Osteoblast (primary cell): ENCODE measurements around the gene ZGLP1. TPM values are rescaled to one million over a fixed set of nuclear protein-coding genes. Genes with fewer than 3 reads are reported as not detected.
A peak's percentile ranks its signal among the peaks of the same experiment; 100 is the strongest.

Experiments
- DNase-seq: peaks from one replicate; pipeline ENCODE4 v3.0.0; 2011; ENCODE audit warnings: low spot score, mixed read lengths; ENCODE audit not compliant: insufficient read length; ENCODE audit errors: missing footprints
- H2AFZ ChIP-seq: 2 replicates; pipeline ENCODE4 v1.6.0; 2011; ENCODE audit warnings: mild to moderate bottlenecking, low read length
- H3K27ac ChIP-seq: 2 replicates; pipeline ENCODE4 v1.5.1; 2011; ENCODE audit warnings: mild to moderate bottlenecking, low read depth, low read length, moderate library complexity
- H3K27me3 ChIP-seq: 2 replicates; pipeline ENCODE4 v1.6.0; 2012; ENCODE audit warnings: mild to moderate bottlenecking, control low read depth, inconsistent platforms, low read length, moderate library complexity; ENCODE audit not compliant: insufficient read depth
- H3K36me3 ChIP-seq: 2 replicates; pipeline ENCODE4 v1.5.1; 2011; ENCODE audit warnings: mild to moderate bottlenecking, low read length, control low read depth, moderate library complexity; ENCODE audit not compliant: insufficient read depth
- H3K4me1 ChIP-seq: 2 replicates; pipeline ENCODE4 v1.5.1; 2011; ENCODE audit warnings: mild to moderate bottlenecking, low read length, control low read depth, moderate library complexity; ENCODE audit not compliant: insufficient read depth
- H3K4me2 ChIP-seq: 2 replicates; pipeline ENCODE4 v1.6.0; 2011; ENCODE audit warnings: mild to moderate bottlenecking, low read length; ENCODE audit not compliant: insufficient read depth
- H3K4me3 ChIP-seq: fragments of 200-600 bp; sonication (generic); 3 replicates; pipeline ENCODE4 v1.5.1; 2012; ENCODE audit warnings: mild to moderate bottlenecking, low read length, inconsistent platforms; ENCODE audit not compliant: insufficient read depth
- H3K79me2 ChIP-seq: 2 replicates; pipeline ENCODE4 v1.6.0; 2012; ENCODE audit warnings: mild to moderate bottlenecking, low read length, control low read depth, inconsistent platforms; ENCODE audit not compliant: insufficient read depth
- H3K9me3 ChIP-seq: 2 replicates; pipeline ENCODE4 v1.5.1; 2011; ENCODE audit warnings: low read depth, low read length, control low read depth
- H4K20me1 ChIP-seq: 2 replicates; pipeline ENCODE4 v1.6.0; 2012; ENCODE audit warnings: mild to moderate bottlenecking, low read length, control low read depth; ENCODE audit not compliant: insufficient read depth
- total RNA-seq: library from RNA; depleted of rRNA; stranded (reverse); fragments of >200 nt; gene quantifications from 2 replicates; pipeline ENCODE4 v1.2.3, GENCODE V29; 2012
- TF ChIP-seq, protein P1 (sequence below): IDR thresholded peaks from 2 replicates; pipeline ENCODE4 v1.5.1; 2011; ENCODE audit warnings: mild to moderate bottlenecking, low read depth, low read length, moderate library complexity; ENCODE audit errors: extremely low read depth

The ZGLP1 gene
- total RNA-seq, 1 donor: 0.72 TPM

DNA sequence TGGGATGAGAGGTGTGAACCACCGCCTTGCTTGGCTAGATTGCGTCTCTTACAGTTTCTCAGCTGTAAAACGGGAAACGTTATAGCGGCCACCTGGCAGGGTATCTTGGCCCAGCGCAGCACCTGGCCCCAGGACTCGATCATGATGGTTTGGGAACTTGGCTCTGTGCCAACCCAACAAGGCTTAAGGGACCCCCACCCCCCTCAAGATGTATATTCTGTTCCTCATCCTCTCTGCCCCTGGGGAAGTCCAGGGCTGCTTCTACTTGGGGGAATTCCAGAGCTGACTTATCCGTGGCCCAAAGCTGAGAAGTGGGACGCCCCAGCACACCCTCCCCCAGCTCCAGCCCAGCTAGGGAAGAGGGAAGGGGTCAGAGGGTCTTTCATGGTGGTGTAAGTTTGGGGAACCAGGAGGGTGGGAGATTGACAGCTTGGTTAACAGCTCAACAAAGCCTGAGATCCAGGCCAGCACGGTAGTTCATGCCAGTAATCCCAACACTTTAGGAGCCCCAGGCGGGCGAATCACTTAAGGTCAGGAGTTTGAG, 38.0 kb downstream of the ZGLP1 start:
- peak; percentile 58 for DNase-seq
- Histone ChIP-seq H3K4me1 (peaks cover 11% of the 10 kb centered on the region), H3K4me2 (peak overlapping the region; percentile 74), H3K36me3 (no peaks in the 10 kb centered on the region), H3K27ac (no peak overlapping the region), H2AFZ (peak overlapping the region; percentile 25), H3K9me3 (no peaks in the 10 kb centered on the region), H4K20me1 (no peaks in the 10 kb centered on the region), H3K27me3 (no peaks in the 10 kb centered on the region), H3K4me3 (peak overlapping the region; percentile 66), H3K79me2 (no peaks in the 10 kb centered on the region)
- TF ChIP-seq, protein P1, sequence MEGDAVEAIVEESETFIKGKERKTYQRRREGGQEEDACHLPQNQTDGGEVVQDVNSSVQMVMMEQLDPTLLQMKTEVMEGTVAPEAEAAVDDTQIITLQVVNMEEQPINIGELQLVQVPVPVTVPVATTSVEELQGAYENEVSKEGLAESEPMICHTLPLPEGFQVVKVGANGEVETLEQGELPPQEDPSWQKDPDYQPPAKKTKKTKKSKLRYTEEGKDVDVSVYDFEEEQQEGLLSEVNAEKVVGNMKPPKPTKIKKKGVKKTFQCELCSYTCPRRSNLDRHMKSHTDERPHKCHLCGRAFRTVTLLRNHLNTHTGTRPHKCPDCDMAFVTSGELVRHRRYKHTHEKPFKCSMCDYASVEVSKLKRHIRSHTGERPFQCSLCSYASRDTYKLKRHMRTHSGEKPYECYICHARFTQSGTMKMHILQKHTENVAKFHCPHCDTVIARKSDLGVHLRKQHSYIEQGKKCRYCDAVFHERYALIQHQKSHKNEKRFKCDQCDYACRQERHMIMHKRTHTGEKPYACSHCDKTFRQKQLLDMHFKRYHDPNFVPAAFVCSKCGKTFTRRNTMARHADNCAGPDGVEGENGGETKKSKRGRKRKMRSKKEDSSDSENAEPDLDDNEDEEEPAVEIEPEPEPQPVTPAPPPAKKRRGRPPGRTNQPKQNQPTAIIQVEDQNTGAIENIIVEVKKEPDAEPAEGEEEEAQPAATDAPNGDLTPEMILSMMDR: no peak

DNA sequence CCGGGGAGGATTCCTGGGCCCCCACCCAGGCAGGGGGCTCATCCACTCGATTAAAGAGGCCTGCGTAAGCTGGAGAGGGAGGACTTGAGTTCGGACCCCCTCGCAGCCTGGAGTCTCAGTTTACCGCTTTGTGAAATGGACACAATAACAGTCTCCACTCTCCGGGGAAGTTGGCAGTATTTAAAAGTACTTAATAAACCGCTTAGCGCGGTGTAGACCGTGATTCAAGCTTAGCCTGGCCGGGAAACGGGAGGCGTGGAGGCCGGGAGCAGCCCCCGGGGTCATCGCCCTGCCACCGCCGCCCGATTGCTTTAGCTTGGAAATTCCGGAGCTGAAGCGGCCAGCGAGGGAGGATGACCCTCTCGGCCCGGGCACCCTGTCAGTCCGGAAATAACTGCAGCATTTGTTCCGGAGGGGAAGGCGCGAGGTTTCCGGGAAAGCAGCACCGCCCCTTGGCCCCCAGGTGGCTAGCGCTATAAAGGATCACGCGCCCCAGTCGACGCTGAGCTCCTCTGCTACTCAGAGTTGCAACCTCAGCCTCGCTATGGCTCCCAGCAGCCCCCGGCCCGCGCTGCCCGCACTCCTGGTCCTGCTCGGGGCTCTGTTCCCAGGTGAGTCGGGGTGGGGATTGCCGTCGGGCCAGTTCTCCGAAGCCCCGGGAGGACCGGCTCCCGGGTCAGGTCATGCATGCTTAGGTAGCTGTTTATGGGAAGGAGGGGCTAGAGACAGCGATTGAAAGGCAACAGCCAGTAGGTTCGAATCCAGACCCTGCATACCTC, 38.8 kb downstream of the ZGLP1 start, which contains the start of gene ICAM1:
Gene ICAM1 (plus strand): TSS at position 505 of the 779 bp plus-strand sequence. CDS start 40 bp downstream, at position 545.
- H3K4me3 ChIP-seq: peak within 1 kb of the TSS; percentile 66
- peak within 1 kb of the TSS; percentile 80 for H2AFZ ChIP-seq
- DNase-seq: peak; percentile 76
- H3K79me2 ChIP-seq: no peaks in the 10 kb centered on the region
- no peaks in the 10 kb centered on the region for H3K36me3 ChIP-seq
- H3K27me3 ChIP-seq: no peaks in the 10 kb centered on the region
- H3K9me3 ChIP-seq: no peaks in the 10 kb centered on the region
- no peaks in the 10 kb centered on the region for H4K20me1 ChIP-seq
- peaks cover 11% of the 10 kb centered on the region for H3K4me1 ChIP-seq
- TF ChIP-seq, protein P1: no peak
- peak within 1 kb of the TSS; percentile 74 for H3K4me2 ChIP-seq
- H3K27ac ChIP-seq: peak within 1 kb of the TSS; percentile 12

DNA sequence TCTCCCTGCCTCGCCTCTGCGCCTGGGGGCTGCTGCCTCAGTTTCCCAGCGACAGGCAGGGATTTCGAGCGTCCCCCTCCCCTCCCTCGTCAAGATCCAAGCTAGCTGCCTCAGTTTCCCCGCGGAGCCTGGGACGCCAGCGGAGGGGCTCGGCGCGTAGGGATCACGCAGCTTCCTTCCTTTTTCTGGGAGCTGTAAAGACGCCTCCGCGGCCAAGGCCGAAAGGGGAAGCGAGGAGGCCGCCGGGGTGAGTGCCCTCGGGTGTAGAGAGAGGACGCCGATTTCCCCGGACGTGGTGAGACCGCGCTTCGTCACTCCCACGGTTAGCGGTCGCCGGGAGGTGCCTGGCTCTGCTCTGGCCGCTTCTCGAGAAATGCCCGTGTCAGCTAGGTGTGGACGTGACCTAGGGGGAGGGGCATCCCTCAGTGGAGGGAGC, 39.4 kb downstream of the ZGLP1 start:
- H4K20me1 ChIP-seq: no peaks in the 10 kb centered on the region
- no peaks in the 10 kb centered on the region for H3K36me3 ChIP-seq
- peak overlapping the region; percentile 12 for H3K27ac ChIP-seq
- peak overlapping the region; percentile 74 for H3K4me2 ChIP-seq
- TF ChIP-seq, protein P1: no peak
- peaks cover 11% of the 10 kb centered on the region for H3K4me1 ChIP-seq
- H3K4me3 ChIP-seq: peak overlapping the region; percentile 66
- H2AFZ ChIP-seq: peak overlapping the region; percentile 80
- peak; percentile 85 for DNase-seq
- H3K27me3 ChIP-seq: no peaks in the 10 kb centered on the region
- no peaks in the 10 kb centered on the region for H3K79me2 ChIP-seq
- no peaks in the 10 kb centered on the region for H3K9me3 ChIP-seq
